HepG2 (cell line): ENCODE results near the gene MTR. TPM values are rescaled to one million over a fixed set of nuclear protein-coding genes. Genes with fewer than 3 reads are reported as not detected.

Experiments
- BRCA1 ChIP-seq: sonication (generic); formaldehyde crosslinking; IDR thresholded peaks from 2 replicates; pipeline ENCODE4 v1.4.0; 2020; ENCODE audit warnings: missing genetic modification reagents
- DNMT1 ChIP-seq: sonication (generic); formaldehyde crosslinking; IDR thresholded peaks from 2 replicates; pipeline ENCODE4 v1.5.1; 2020; ENCODE audit warnings: mild to moderate bottlenecking, missing genetic modification reagents
- FOSL1 ChIP-seq: sonication (generic); formaldehyde crosslinking; IDR thresholded peaks from 2 replicates; pipeline ENCODE4 v1.9.0; 2021; ENCODE audit warnings: missing genetic modification reagents, borderline replicate concordance
- HIVEP1 ChIP-seq: sonication (generic); formaldehyde crosslinking; IDR thresholded peaks from 2 replicates; pipeline ENCODE4 v1.4.0; 2020; ENCODE audit warnings: mild to moderate bottlenecking, missing genetic modification reagents
- JUN ChIP-seq: sonication (generic); formaldehyde crosslinking; IDR thresholded peaks from 2 replicates; pipeline ENCODE4 v1.4.0; 2020; ENCODE audit warnings: mild to moderate bottlenecking, missing genetic modification reagents
- KAT2B ChIP-seq: fragments of 150-350 bp; IDR thresholded peaks from 2 replicates; pipeline ENCODE4 v1.6.1; 2014; ENCODE audit warnings: low read depth, low read length, borderline replicate concordance
- SP2 ChIP-seq: sonication (generic); formaldehyde crosslinking; IDR thresholded peaks from 2 replicates; pipeline ENCODE4 v1.5.1; 2020; ENCODE audit warnings: mild to moderate bottlenecking, missing genetic modification reagents
- THAP8 ChIP-seq: sonication (generic); formaldehyde crosslinking; IDR thresholded peaks from 2 replicates; pipeline ENCODE4 v1.5.1; 2020; ENCODE audit warnings: missing genetic modification reagents, mild to moderate bottlenecking, borderline replicate concordance
- TSC22D2 ChIP-seq: sonication (generic); formaldehyde crosslinking; IDR thresholded peaks from 2 replicates; pipeline ENCODE4 v1.5.1; 2020; ENCODE audit warnings: missing genetic modification reagents, mild to moderate bottlenecking, borderline replicate concordance
- ZBTB21 ChIP-seq: sonication (generic); formaldehyde crosslinking; IDR thresholded peaks from 2 replicates; pipeline ENCODE4 v1.4.0; 2020; ENCODE audit warnings: missing genetic modification reagents
- ZNF431 ChIP-seq: sonication (generic); formaldehyde crosslinking; IDR thresholded peaks from 2 replicates; pipeline ENCODE4 v1.9.0; 2022; ENCODE audit warnings: missing genetic modification reagents, low read depth, mild to moderate bottlenecking, borderline replicate concordance
- ZNF619 ChIP-seq: sonication (generic); formaldehyde crosslinking; IDR thresholded peaks from 2 replicates; pipeline ENCODE4 v1.4.0; 2020; ENCODE audit warnings: mild to moderate bottlenecking, missing genetic modification reagents
- ZNF704 ChIP-seq: sonication (generic); formaldehyde crosslinking; IDR thresholded peaks from 2 replicates; pipeline ENCODE4 v1.8.1; 2023; ENCODE audit warnings: mild to moderate bottlenecking, inconsistent platforms, moderate library complexity, missing genetic modification reagents, borderline replicate concordance
- polyA plus RNA-seq, 8 experiments: library from polyadenylated mRNA; depleted of rRNA in 3 of 8; stranded (reverse) in 7 of 8; unstranded in 1 of 8; fragments of >200 nt; fragmentation: Illumina TruSeq in 4 of 8; extraction: Trizol in 4 of 8; gene quantifications; 2 replicates each; pipeline versions ENCODE4 v1.2.1 to v1.2.3, GENCODE V29; 2011 to 2016; ENCODE audit warnings: low read depth in 4 of 8, missing spikeins in 1 of 8, mixed read lengths in 1 of 8; ENCODE audit not compliant: insufficient read depth in 1 of 8
- total RNA-seq, 5 experiments: library from RNA; depleted of rRNA; stranded (reverse); fragments of >200 nt; fragmentation: Illumina TruSeq; extraction: Trizol; gene quantifications; 2 replicates each; pipeline ENCODE4 v1.2.3, GENCODE V29; 2016; ENCODE audit warnings: low read depth in 1 of 5
- TF ChIP-seq, protein P1 (sequence below): sonication (generic); formaldehyde crosslinking; IDR thresholded peaks from 2 replicates; pipeline ENCODE4 v1.5.0; 2020; ENCODE audit warnings: missing genetic modification reagents, mild to moderate bottlenecking, borderline replicate concordance
- TF ChIP-seq, protein P2 (sequence below): IDR thresholded peaks from 2 replicates; pipeline ENCODE4 v1.4.0; 2020; ENCODE audit warnings: mild to moderate bottlenecking, missing genetic modification reagents
- TF ChIP-seq, protein P3 (sequence below): sonication (generic); formaldehyde crosslinking; IDR thresholded peaks from 2 replicates; pipeline ENCODE4 v1.4.0; 2020; ENCODE audit warnings: missing genetic modification reagents, borderline replicate concordance

Gene MTR
- total and polyA plus RNA-seq, 2 of the 13 experiments (the other 11 are each of a cell fraction or from before 2014, with no cell fraction given), result 16.3 to 36.1 TPM

GRCh38 chr1:236904892-236905741, 110.0 kb downstream of the MTR start (continued):
- TF ChIP-seq ZNF704 (CRISPR knock-in tag), result no peak
- TF ChIP-seq JUN (CRISPR knock-in tag), result peak; percentile 91
- TF ChIP-seq BRCA1 (CRISPR knock-in tag), result no peak
- no peak for TF ChIP-seq ZNF431 (CRISPR knock-in tag)
- TF ChIP-seq DNMT1 (CRISPR knock-in tag), result no peak
- TF ChIP-seq SP2, result no peak
- TF ChIP-seq, protein P1, sequence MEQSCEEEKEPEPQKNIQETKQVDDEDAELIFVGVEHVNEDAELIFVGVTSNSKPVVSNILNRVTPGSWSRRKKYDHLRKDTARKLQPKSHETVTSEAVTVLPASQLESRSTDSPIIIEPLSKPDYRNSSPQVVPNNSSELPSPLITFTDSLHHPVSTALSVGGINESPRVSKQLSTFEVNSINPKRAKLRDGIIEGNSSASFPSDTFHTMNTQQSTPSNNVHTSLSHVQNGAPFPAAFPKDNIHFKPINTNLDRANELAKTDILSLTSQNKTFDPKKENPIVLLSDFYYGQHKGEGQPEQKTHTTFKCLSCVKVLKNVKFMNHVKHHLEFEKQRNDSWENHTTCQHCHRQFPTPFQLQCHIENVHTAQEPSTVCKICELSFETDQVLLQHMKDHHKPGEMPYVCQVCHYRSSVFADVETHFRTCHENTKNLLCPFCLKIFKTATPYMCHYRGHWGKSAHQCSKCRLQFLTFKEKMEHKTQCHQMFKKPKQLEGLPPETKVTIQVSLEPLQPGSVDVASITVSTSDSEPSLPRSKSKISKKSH (CRISPR knock-in tag), result no peak
- TF ChIP-seq ZBTB21 (CRISPR knock-in tag), result no peak
- TF ChIP-seq KAT2B, result no peak
- peak; percentile 95 for TF ChIP-seq FOSL1
- TF ChIP-seq HIVEP1 (CRISPR knock-in tag), result no peak
- TF ChIP-seq, protein P2, sequence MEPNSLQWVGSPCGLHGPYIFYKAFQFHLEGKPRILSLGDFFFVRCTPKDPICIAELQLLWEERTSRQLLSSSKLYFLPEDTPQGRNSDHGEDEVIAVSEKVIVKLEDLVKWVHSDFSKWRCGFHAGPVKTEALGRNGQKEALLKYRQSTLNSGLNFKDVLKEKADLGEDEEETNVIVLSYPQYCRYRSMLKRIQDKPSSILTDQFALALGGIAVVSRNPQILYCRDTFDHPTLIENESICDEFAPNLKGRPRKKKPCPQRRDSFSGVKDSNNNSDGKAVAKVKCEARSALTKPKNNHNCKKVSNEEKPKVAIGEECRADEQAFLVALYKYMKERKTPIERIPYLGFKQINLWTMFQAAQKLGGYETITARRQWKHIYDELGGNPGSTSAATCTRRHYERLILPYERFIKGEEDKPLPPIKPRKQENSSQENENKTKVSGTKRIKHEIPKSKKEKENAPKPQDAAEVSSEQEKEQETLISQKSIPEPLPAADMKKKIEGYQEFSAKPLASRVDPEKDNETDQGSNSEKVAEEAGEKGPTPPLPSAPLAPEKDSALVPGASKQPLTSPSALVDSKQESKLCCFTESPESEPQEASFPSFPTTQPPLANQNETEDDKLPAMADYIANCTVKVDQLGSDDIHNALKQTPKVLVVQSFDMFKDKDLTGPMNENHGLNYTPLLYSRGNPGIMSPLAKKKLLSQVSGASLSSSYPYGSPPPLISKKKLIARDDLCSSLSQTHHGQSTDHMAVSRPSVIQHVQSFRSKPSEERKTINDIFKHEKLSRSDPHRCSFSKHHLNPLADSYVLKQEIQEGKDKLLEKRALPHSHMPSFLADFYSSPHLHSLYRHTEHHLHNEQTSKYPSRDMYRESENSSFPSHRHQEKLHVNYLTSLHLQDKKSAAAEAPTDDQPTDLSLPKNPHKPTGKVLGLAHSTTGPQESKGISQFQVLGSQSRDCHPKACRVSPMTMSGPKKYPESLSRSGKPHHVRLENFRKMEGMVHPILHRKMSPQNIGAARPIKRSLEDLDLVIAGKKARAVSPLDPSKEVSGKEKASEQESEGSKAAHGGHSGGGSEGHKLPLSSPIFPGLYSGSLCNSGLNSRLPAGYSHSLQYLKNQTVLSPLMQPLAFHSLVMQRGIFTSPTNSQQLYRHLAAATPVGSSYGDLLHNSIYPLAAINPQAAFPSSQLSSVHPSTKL (CRISPR knock-in tag), result peak; percentile 96
- no peak for TF ChIP-seq TSC22D2
- no peak for TF ChIP-seq ZNF619 (CRISPR knock-in tag)
- TF ChIP-seq, protein P3, sequence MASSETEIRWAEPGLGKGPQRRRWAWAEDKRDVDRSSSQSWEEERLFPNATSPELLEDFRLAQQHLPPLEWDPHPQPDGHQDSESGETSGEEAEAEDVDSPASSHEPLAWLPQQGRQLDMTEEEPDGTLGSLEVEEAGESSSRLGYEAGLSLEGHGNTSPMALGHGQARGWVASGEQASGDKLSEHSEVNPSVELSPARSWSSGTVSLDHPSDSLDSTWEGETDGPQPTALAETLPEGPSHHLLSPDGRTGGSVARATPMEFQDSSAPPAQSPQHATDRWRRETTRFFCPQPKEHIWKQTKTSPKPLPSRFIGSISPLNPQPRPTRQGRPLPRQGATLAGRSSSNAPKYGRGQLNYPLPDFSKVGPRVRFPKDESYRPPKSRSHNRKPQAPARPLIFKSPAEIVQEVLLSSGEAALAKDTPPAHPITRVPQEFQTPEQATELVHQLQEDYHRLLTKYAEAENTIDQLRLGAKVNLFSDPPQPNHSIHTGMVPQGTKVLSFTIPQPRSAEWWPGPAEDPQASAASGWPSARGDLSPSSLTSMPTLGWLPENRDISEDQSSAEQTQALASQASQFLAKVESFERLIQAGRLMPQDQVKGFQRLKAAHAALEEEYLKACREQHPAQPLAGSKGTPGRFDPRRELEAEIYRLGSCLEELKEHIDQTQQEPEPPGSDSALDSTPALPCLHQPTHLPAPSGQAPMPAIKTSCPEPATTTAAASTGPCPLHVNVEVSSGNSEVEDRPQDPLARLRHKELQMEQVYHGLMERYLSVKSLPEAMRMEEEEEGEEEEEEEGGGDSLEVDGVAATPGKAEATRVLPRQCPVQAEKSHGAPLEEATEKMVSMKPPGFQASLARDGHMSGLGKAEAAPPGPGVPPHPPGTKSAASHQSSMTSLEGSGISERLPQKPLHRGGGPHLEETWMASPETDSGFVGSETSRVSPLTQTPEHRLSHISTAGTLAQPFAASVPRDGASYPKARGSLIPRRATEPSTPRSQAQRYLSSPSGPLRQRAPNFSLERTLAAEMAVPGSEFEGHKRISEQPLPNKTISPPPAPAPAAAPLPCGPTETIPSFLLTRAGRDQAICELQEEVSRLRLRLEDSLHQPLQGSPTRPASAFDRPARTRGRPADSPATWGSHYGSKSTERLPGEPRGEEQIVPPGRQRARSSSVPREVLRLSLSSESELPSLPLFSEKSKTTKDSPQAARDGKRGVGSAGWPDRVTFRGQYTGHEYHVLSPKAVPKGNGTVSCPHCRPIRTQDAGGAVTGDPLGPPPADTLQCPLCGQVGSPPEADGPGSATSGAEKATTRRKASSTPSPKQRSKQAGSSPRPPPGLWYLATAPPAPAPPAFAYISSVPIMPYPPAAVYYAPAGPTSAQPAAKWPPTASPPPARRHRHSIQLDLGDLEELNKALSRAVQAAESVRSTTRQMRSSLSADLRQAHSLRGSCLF (CRISPR knock-in tag), result no peak
- TF ChIP-seq THAP8 (CRISPR knock-in tag), result no peak
